Cerebellar nuclear complex (tissue), 1 donor: ENCODE data around the gene ZNF688.
A peak's percentile ranks its signal among the peaks of the same experiment; 100 is the strongest.

Experiments
- DNase-seq, 2 experiments: peaks; one replicate each; lab custom pipeline; 2025; lab: John Stamatoyannopoulos, UW

The ZNF688 gene

GRCh38 chr16:30585400-30586191 lies 14.1 kb upstream of the ZNF688 start, which contains the start of gene ZNF785:
Gene ZNF785 (minus strand): TSS chr16:30585697. CDS start chr16:30585611, 86 bp downstream.
- peak; percentile 88 to 99 for DNase-seq

- no peak for DNase-seq
Observed at GRCh38 chr16:30585022-30585399, 13.5 kb upstream of the ZNF688 start.

- DNase-seq: no peak
Observed at GRCh38 chr16:30582611-30583340, 11.3 kb upstream of the ZNF688 start.

- no peak for DNase-seq
Observed at GRCh38 chr16:30581457-30581856, 9.9 kb upstream of the ZNF688 start.

- no peak for DNase-seq
Observed at GRCh38 chr16:30574678-30575077, 3.2 kb upstream of the ZNF688 start.

- DNase-seq: peak in 1 of 2 experiments; percentile 2
Observed at GRCh38 chr16:30570636-30571444, 674 bp downstream of the ZNF688 start.

- DNase-seq: no peak
Observed at GRCh38 chr16:30569746-30570635, 1.5 kb downstream of the ZNF688 start.

- no peak for DNase-seq
Observed at GRCh38 chr16:30569281-30569680, 2.2 kb downstream of the ZNF688 start.

- DNase-seq: no peak
Observed at GRCh38 chr16:30567991-30568638, 3.4 kb downstream of the ZNF688 start.

- DNase-seq: no peak
Observed at GRCh38 chr16:30567160-30567990, 4.1 kb downstream of the ZNF688 start.

GRCh38 chr16:30566531-30566930 lies 5.0 kb downstream of the ZNF688 start:
- DNase-seq: no peak

- DNase-seq: no peak
Observed at GRCh38 chr16:30565984-30566383, 5.5 kb downstream of the ZNF688 start.

- no peak for DNase-seq
Observed at GRCh38 chr16:30565526-30565925, 6.0 kb downstream of the ZNF688 start.

- no peak for DNase-seq
Observed at GRCh38 chr16:30562021-30562420, 9.5 kb downstream of the ZNF688 start.

GRCh38 chr16:30561089-30561816 lies 10.3 kb downstream of the ZNF688 start:
- DNase-seq: no peak

GRCh38 chr16:30559690-30560089 lies 11.8 kb downstream of the ZNF688 start:
- DNase-seq: no peak

GRCh38 chr16:30558789-30559377 lies 12.6 kb downstream of the ZNF688 start:
- no peak for DNase-seq

GRCh38 chr16:30557957-30558788 lies 13.3 kb downstream of the ZNF688 start, which contains the start of gene ZNF764:
Gene ZNF764 (minus strand): TSS chr16:30558374. CDS start chr16:30558182, 192 bp downstream.
- DNase-seq: peak; percentile 67 to 94
